ENCODE results near the gene MAP3K8. TPM values are rescaled to one million over a fixed set of nuclear protein-coding genes. Genes with fewer than 3 reads are reported as not detected.

MAP3K8 gene
- total and polyA plus RNA-seq, 3 donors from 2014 or later = 3.1 to 10.4 (median 5.2) TPM

DNA sequence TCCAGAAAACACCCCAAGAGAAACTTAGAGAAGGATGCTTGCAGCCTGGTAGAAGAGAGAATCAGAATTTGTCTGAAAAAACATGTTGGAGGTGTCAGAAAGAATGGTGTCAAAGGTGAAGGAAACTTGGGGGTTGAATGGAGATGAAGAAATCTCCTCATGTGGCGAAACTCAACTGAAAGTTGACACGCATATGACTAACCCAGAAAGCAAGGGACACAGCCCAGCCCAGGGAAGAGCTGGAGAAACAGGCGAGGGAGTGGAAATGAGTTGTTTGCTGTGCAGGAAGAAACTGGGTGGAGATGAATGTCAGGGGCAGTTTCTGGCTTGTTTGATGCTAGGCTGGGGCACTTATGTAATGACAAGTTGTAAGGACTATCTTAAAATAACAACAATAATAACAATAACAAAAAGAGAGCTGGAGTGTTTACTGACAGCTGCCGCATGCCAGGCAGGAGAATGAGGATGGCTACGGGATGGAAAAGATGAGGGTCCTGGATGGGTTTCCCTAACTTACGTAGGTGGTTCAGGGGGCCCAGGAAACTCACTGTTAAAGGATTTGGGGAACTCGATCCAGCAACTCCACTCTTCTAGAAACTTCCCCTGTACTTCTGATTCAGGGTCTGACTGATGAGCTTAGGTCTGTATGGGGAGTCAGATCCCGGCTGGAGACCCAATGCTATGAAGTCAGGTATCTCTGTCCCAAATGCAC, 57.4 kb downstream of the MAP3K8 start:
- H3K4me3 ChIP-seq = no peak overlapping the region
- TF ChIP-seq POLR2A (IDR thresholded peaks at IDR 0.05) (no peak), CTCF (IDR thresholded peaks at IDR 0.05) (no peak)
- H3K4me1 ChIP-seq = no peaks in the 10 kb centered on the region
- no peak for DNase-seq
- no peaks in the 10 kb centered on the region for H3K36me3 ChIP-seq (ENCODE audit: low read depth, missing control alignments)
- WGBS, 2 donors = 76 to 80% methylated on average over 8 of the region's 8 CpGs
- no peaks in the 10 kb centered on the region for H3K9me3 ChIP-seq
- no peaks in the 10 kb centered on the region for H3K27me3 ChIP-seq
- H3K27ac ChIP-seq = no peak overlapping the region
- intact Hi-C loops (cut with DNase I; ENCODE audit: low total_unique reads) = no loop called here

- no peaks in the 10 kb centered on the region for H3K9me3 ChIP-seq
- no peak overlapping the region for H3K27ac ChIP-seq
- H3K4me3 ChIP-seq = no peak overlapping the region
- H3K4me1 ChIP-seq = no peaks in the 10 kb centered on the region
- WGBS, 2 donors = 76 to 89% methylated on average over 2 to 4 of the region's 4 CpGs
- TF ChIP-seq POLR2A (IDR thresholded peaks at IDR 0.05) (no peak), CTCF (IDR thresholded peaks at IDR 0.05) (no peak)
- H3K27me3 ChIP-seq = no peaks in the 10 kb centered on the region
- intact Hi-C loops (cut with DNase I; ENCODE audit: low total_unique reads) = no loop called here
- no peak for DNase-seq
- H3K36me3 ChIP-seq (ENCODE audit: low read depth, missing control alignments) = no peaks in the 10 kb centered on the region
Observed at GRCh38 chr10:30491916-30492515, 58.0 kb downstream of the MAP3K8 start.

DNA sequence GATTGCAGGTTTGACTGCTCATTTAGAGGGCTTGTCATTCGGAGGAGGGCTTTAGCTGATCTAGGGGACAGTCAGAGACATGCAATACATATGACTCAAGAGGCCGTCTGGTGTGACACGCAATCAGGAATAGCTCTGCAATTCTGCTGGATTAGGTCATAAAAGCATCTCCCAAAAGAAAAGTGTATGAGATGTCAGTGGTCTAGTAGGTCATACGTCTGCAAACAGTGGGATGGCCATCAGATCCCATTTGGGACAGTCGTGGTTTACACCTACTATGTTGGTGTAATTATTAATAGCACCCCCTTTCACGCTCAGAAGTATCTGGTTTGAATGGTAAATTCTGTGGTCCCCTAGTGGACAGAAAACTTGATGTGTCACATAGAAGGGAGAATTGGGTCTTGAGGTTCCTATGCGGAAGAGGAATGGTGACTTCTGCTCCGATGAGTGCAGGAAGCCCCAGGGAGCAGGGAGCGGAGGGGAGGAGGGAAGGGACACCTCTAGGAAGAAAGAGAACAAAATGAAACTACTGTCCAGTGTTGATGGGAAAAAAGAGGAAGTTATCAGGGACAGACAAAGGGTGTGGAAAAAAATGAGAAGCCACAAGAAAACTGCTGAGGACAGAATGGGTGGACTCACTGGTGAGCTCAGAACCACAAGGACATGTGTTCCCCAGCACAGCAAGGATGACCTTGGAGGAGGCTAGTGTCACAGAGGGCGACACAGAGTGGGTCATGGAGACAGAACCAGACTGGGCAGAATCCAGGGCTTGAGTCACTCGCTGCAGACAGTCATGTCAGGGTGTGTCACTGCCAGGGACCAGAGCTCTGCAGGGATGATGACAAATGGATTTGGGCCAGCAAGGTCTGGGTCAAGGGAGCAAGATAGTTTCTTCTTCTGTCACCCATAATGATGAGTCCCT, 59.9 kb downstream of the MAP3K8 start:
- no peaks in the 10 kb centered on the region for H3K9me3 ChIP-seq
- no peaks in the 10 kb centered on the region for H3K36me3 ChIP-seq (ENCODE audit: low read depth, missing control alignments)
- 77 to 85% methylated on average over 11 of the region's 11 CpGs for WGBS, 2 donors
- no peaks in the 10 kb centered on the region for H3K27me3 ChIP-seq
- H3K27ac ChIP-seq = no peak overlapping the region
- no peak overlapping the region for H3K4me3 ChIP-seq
- intact Hi-C loops (cut with DNase I; ENCODE audit: low total_unique reads) = no loop called here
- TF ChIP-seq POLR2A (IDR thresholded peaks at IDR 0.05) (no peak), CTCF (IDR thresholded peaks at IDR 0.05) (peak in 1 of 3 experiments; percentile 8)
- peak; percentile 30 for DNase-seq
- H3K4me1 ChIP-seq = no peaks in the 10 kb centered on the region

DNA sequence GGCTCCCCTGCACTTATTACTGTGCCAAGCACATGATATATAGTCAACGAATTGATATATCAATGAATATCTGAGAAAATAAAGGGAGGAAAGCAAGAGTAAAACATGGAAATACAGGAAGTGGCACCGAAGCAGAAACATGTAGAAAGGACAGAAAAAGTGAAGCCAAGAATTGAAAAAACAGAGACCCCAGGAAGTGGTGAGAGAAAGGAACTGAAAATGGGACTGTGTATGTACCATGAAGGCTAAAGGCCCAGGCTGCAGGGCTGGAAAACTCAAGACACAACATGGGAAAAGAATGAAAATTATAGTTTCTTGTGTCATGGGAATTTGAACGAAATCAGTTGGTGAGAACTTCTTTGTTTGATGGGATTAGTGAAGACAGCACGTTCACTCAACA, 60.6 kb downstream of the MAP3K8 start:
- H3K27ac ChIP-seq = no peak overlapping the region

More for the DNA sequence above, 60.6 kb downstream of the MAP3K8 start:
- DNase-seq = no peak
- no peaks in the 10 kb centered on the region for H3K36me3 ChIP-seq (ENCODE audit: low read depth, missing control alignments)
- no peaks in the 10 kb centered on the region for H3K9me3 ChIP-seq
- H3K4me1 ChIP-seq = no peaks in the 10 kb centered on the region
- WGBS, 2 donors = 86 to 90% methylated on average over 4 of the region's 4 CpGs
- intact Hi-C loops (cut with DNase I; ENCODE audit: low total_unique reads) = no loop called here
- TF ChIP-seq CTCF (IDR thresholded peaks at IDR 0.05) = no peak
- no peak for TF ChIP-seq POLR2A (IDR thresholded peaks at IDR 0.05)
- H3K27me3 ChIP-seq = no peaks in the 10 kb centered on the region
- H3K4me3 ChIP-seq = no peak overlapping the region

All from testis (tissue), 3 donors.